Measurements from ENCODE around the gene SPEF1. TPM values are rescaled to one million over a fixed set of nuclear protein-coding genes. Genes with fewer than 3 reads are reported as not detected.

The SPEF1 gene
- total and polyA plus RNA-seq, 2 of the 13 experiments (the other 11 are each of a cell fraction or from before 2014, with no cell fraction given): 0.11 to 0.27 TPM

DNA sequence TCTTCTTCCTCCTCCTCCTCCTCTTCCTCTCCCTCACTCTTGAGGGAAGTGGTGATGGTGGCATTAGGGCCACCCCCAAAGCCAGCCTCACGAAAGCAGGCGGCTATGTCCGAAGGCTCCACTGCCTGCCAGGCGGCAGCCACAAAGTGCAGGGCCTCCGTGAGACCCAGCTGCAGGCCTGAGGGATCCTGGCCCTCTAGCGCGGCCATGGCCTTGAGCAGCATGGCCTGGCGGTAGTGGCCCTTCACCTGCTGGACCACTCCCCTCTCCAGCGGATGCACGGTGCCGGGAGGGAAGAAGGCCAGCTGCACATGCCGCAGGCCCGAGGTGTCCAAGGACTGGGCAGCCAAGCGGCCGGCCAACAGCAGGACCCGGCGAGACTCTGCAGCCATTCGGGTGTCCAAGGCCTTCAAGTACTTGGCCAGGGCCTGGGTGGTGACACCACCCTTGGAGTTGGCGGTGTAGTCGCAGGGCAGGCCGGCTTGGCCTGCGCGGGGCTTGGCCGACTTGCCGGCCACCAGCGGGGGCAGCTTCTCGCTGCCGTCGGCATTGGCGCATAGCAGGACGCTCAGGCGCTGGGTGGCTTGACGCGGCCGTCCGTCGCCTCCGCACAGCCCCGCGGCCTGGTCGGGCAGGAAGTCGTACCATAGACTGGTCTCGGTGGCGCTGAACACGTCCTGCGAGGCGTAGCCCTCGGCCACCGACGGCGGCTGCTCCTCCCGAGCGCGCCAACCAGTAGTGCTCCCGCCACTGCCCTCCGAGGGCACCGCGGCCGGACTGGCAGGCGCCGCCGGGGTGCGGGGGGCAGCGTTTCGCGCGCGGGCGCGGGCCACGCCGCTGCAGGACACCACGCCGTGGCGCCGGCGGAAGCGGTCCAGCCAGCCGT lies 4.2 kb upstream of the SPEF1 start (continued):
- TF ChIP-seq, protein P1, sequence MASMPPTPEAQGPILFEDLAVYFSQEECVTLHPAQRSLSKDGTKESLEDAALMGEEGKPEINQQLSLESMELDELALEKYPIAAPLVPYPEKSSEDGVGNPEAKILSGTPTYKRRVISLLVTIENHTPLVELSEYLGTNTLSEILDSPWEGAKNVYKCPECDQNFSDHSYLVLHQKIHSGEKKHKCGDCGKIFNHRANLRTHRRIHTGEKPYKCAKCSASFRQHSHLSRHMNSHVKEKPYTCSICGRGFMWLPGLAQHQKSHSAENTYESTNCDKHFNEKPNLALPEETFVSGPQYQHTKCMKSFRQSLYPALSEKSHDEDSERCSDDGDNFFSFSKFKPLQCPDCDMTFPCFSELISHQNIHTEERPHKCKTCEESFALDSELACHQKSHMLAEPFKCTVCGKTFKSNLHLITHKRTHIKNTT (CRISPR knock-in tag; IDR thresholded peaks at IDR 0.05): no peak
- TF ChIP-seq ZSCAN22 (CRISPR knock-in tag; IDR thresholded peaks at IDR 0.05): no peak
- no peak for TF ChIP-seq ZNF670 (CRISPR knock-in tag; IDR thresholded peaks at IDR 0.05; ENCODE audit: borderline replicate concordance)
- no peak for TF ChIP-seq ZNF30 (CRISPR knock-in tag; IDR thresholded peaks at IDR 0.05)
- no peak for TF ChIP-seq ARNT (IDR thresholded peaks at IDR 0.05)
- TF ChIP-seq POLR2AphosphoS5 (IDR thresholded peaks at IDR 0.05; ENCODE audit: low read depth, low read length): no peak
- no peak for TF ChIP-seq TEAD3 (CRISPR knock-in tag; optimal IDR thresholded peaks at IDR 0.05; ENCODE audit: borderline replicate concordance)
- no peak for TF ChIP-seq KIAA2018 (CRISPR knock-in tag; IDR thresholded peaks at IDR 0.05; ENCODE audit: borderline replicate concordance)
- no peak for TF ChIP-seq BRF2 (CRISPR knock-in tag; IDR thresholded peaks at IDR 0.05)
- TF ChIP-seq NR2F1 (CRISPR knock-in tag; IDR thresholded peaks at IDR 0.05): peak; percentile 48 to 54; a peak in 1 of 4 replicates
- no peak for TF ChIP-seq ZFP41 (CRISPR knock-in tag; IDR thresholded peaks at IDR 0.05; ENCODE audit: borderline replicate concordance)
- TF ChIP-seq ZNF883 (CRISPR knock-in tag; IDR thresholded peaks at IDR 0.05; ENCODE audit: not compliant biosample characterization): peak; percentile 50
- TF ChIP-seq ZNF264 (CRISPR knock-in tag; IDR thresholded peaks at IDR 0.05): no peak
- TF ChIP-seq SRY (CRISPR knock-in tag; IDR thresholded peaks at IDR 0.05): no peak
- no peak for TF ChIP-seq ZNF232 (CRISPR knock-in tag; IDR thresholded peaks at IDR 0.05; ENCODE audit: borderline replicate concordance)
- TF ChIP-seq, protein P2, sequence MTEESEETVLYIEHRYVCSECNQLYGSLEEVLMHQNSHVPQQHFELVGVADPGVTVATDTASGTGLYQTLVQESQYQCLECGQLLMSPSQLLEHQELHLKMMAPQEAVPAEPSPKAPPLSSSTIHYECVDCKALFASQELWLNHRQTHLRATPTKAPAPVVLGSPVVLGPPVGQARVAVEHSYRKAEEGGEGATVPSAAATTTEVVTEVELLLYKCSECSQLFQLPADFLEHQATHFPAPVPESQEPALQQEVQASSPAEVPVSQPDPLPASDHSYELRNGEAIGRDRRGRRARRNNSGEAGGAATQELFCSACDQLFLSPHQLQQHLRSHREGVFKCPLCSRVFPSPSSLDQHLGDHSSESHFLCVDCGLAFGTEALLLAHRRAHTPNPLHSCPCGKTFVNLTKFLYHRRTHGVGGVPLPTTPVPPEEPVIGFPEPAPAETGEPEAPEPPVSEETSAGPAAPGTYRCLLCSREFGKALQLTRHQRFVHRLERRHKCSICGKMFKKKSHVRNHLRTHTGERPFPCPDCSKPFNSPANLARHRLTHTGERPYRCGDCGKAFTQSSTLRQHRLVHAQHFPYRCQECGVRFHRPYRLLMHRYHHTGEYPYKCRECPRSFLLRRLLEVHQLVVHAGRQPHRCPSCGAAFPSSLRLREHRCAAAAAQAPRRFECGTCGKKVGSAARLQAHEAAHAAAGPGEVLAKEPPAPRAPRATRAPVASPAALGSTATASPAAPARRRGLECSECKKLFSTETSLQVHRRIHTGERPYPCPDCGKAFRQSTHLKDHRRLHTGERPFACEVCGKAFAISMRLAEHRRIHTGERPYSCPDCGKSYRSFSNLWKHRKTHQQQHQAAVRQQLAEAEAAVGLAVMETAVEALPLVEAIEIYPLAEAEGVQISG (CRISPR knock-in tag; IDR thresholded peaks at IDR 0.05): 0 out of 2 replicates have a peak, but pooled peaks have one; percentile 40
